Activated CD8-positive, alpha-beta memory T cell treated with anti-CD3 and anti-CD28 coated beads for 36 hours (primary cell): ENCODE measurements around the gene CCNK. TPM values are rescaled to one million over a fixed set of nuclear protein-coding genes. Genes with fewer than 3 reads are reported as not detected.

Experiments used
- CTCF ChIA-PET: fragments of 350-600 bp; sonication (Branson Sonifier 250); formaldehyde crosslinking; loops from one replicate; lab custom pipeline; 2021; ENCODE audit warnings: antibody characterized with exemption; lab: Charles Lee
- POLR2A ChIA-PET: fragments of 350-600 bp; sonication (Branson Sonifier 250); formaldehyde crosslinking; loops from one replicate; lab custom pipeline; 2021; ENCODE audit warnings: antibody characterized with exemption; lab: Charles Lee
- total RNA-seq, 2 experiments: library from RNA; stranded (reverse); gene quantifications; one replicate each; pipeline ENCODE4 v1.2.3, GENCODE V29; 2021

Gene CCNK
- total RNA-seq, 2 experiments from 2014 or later: 109 to 111 TPM

DNA sequence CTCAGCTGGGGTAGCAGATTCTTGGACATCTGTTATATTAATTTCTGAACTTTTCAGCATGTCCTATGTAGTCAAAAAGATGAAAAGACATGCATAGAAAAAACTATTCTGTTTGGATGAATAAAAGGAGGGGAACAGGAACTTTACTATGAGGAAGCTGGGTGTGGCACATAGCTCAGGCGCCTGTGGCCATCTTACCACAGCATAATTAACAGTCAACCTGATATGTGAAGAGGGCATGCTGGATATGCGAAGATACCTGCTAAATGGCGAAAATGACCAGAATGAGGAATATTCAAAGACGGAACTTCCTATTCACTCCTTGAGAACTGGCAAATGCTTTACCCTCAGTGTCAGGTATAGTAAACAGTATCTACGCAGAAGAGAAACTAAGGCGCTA, 19.0 kb upstream of the CCNK start:
- ChIA-PET POLR2A (no interaction called here), CTCF (no interaction called here)

DNA sequence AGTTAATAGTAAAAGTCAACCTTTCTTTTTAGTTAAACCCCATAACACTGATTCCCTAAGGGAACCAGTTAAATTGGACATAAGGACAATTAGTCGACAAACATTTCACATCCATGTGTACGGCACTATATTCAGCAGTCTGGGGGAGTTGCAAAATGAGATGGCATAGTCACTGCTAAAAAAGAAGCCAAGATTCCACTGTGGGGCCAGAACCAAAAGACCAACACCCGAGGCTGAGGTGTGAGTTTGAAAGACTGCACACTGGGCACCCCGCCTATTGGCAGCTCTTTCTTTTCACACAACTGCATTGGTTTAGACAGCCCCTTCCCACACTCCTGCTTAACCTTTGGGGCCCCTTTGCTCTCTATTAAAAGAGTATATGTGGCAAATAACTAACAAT, 17.2 kb upstream of the CCNK start:
- CTCF ChIA-PET: no interaction called here
- POLR2A ChIA-PET: no interaction called here

DNA sequence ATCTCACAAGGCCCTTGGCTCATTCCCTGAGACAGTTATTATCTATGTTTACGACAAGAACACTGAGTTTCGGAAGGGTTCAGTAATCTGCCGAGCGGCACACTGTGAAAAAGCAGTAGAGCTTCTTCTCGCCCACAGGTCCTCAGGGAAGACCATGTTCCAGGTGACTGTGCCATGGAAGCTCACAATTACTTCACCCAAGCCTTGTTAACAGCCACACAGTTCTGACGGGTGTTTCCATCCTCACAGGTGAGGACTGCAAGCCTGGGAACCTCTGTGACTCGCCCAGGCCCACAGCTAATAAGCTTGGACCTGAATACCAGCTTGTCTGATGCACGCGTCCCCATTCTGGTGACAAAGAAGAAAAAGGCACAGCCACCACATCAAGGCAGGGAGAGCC, 15.9 kb upstream of the CCNK start:
- ChIA-PET CTCF (no interaction called here), POLR2A (no interaction called here)

DNA sequence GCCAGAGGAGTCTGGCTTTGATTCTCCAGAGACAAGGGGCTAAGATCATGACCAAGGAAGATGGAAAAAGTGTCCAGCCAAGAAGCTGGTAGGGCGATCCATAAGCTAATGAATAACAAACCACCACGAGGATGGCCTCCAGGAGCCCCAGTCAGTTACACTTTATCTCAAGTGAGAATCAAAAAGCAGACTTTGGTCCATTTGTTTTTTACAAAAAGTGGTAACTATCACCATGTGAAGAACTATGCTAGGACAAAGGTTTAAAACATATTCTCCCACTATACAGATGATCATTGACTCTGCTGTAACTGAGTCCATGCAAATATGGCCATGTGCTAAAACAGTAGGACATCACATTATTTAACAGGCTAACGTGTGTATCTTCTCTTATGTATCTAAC, 14.5 kb upstream of the CCNK start:
- ChIA-PET CTCF (interaction anchor here (0.9 kb wide), 1 partner anchor 78 kb away, joined by 3 read pairs; no protein-coding TSS in a partner anchor), POLR2A (no interaction called here)

DNA sequence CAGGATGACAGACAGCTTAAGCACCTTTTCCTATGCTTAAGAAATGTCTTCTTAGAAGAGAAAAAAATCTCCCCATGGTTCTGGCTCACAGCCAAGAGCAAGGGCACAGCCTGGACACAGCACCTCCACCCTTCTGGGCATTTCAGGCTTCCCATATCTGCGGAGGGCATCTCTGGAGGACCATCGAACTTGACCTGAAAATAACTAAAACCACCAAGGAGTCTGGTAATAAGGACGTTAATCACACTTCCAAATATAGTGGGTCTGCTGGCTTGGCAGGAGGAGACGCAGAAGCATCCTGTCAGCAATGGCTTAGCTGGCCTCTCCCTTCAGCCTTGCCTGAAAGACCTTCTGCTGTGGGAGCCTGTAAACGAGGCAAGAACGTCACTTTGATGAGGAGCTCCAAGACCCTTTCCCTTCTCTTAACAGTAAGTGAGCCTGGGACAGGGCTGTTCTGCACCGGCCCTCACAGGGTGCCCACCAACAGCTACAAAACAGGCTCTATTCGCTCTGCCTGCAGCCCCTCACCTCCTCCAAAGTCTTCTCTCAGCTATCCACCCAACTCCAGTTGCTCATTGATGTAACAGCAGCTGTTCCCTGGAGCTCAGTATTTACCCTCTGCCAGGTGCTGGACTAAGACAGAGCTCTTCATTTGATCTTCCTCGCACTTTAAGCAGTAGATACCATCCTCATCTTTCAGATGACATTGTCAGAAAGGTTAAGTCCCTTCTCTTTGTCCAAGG, 13.7 kb upstream of the CCNK start:
- ChIA-PET POLR2A (interaction anchor here (0.6 to 0.7 kb wide), 2 partner anchors 62 to 193 kb away, joined by 5 to 19 read pairs; no protein-coding TSS in a partner anchor), CTCF (no interaction called here)

DNA sequence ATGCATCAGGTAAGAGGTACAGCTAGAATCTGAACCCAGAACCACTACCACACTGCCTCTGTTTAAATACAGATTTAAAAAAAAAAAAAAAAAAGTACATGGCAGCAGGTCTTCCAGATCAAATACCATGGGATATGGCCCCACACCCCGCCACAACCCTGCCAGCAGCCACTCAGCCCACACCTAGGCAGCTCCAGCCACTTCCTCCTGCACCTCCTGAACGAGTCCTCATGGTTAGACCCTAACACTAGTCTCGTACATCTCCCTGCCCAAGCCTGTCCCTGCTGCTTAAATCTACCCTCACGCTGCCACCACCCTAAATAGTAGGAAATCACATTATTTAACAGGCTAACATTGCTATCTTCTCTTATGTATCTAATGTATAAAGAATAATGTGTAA, 13.1 kb upstream of the CCNK start:
- ChIA-PET CTCF (no interaction called here), POLR2A (interaction anchor here (0.7 kb wide), 2 partner anchors 61 to 462 kb away, joined by 5 to 6 read pairs; no protein-coding TSS in a partner anchor)

DNA sequence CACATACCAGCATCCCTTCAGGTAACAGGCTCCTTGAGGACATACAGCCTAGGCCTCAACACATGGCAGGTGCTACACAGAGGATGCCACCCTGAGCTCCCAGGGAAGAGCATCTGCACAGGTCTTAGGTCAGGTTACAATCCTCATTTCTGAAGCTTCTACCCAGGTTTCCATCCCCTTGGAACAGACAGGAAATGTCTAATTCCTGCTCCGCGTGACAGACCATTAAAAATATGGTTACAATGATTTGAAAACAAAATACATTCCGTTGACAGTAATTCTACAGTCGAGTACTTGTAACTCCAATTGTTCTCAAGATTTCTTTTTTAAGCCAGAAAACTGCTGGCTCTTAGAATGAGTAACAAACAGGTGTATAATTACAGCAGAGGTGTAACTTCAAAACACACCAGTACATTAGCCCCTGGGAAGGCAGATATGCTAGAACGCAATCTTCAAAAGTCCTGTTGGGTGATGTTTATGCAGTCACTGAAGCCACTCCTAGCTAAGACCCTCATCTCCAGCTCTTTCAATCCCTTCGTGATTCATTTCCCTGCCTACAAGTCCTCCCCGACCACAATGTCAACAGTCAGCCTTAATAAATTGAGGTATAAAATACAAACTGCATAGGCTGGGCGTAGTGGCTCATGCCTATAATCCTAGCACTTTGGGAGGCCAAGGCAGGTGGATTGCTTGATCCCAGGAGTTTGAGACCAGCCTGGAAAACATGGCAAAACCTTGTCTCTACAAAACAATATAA, 12.2 kb upstream of the CCNK start:
- ChIA-PET POLR2A (no interaction called here), CTCF (no interaction called here)

DNA sequence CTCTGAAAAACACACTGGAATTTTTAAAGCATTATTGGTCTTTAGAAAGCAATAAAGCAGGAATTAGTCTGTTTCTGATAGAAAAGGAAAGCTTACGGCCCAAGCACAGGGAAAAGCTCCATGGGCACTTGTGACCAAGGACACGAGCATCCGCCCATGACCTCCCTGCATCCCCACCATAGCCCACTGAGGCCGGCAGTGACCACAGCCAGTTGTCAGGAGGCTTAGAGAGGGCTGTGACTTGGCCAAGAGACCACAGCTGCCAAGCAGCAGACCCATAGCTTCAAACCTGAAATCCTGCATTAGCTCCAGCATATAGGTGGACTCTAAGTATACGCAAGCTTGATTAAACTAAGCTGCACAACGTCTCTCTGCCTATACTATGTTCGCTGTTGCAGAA, 9.5 kb upstream of the CCNK start:
- CTCF ChIA-PET: no interaction called here
- POLR2A ChIA-PET: interaction anchor here (0.9 kb wide), 1 partner anchor 9 kb away, joined by 3 read pairs; the partner anchor contains the start of genes CCNK and SETD3

DNA sequence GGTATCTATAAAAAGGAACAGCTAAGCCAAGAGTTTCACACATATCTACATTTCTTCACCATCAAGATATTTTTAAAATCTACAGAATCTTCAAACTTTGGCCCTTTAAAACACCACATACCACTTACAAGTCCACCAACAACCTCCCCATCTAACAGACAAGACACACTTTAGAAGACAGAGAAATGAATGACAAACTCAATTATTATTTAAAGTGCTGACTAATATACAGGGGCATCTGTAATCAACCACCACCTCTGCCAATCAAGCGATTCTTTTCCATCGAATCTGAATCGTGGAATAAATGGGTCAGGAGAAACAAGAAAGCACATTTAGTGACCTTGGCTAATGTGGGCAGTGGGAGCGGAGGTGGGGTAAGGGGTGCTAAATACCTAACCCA, 8.3 kb upstream of the CCNK start:
- ChIA-PET POLR2A (no interaction called here), CTCF (no interaction called here)

DNA sequence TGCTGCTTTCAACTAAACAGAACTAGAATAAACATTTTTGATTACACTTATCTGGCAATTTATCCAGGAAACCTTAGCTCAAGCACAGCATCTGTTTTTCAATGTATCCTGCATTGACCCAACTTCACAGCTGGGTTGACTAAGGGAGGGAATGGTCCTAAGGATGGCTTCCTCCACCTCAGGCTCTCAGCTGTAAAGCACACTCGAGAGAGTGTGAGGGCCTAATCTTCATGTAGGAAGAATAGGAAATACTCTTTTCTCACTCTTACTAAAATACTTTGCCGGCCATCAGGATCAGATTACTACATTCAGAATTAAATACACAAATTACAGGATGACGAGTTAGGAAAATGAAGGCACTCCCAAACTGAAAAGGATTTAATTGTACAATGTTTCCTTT, 7.8 kb upstream of the CCNK start:
- ChIA-PET POLR2A (no interaction called here), CTCF (no interaction called here)

DNA sequence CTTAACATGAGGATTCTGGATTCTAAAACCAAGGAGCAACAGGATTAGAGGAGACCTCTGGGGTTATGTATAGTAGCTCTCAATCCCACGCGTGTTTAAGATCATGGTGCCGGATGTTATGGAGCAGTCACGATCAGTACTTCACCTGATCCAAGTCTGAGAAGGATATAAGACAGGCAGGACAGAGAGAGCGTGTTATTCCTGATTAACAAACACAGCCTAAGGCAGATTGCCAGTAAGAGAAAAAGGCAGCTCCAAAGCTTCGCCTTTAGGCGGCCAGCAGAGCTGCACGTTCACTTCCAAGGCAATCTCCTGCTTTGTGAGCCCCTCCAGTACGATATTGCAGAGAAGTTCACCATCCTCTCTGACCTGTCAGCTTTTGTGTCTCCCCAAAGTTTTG, 6.0 kb upstream of the CCNK start:
- ChIA-PET POLR2A (no interaction called here), CTCF (no interaction called here)

DNA sequence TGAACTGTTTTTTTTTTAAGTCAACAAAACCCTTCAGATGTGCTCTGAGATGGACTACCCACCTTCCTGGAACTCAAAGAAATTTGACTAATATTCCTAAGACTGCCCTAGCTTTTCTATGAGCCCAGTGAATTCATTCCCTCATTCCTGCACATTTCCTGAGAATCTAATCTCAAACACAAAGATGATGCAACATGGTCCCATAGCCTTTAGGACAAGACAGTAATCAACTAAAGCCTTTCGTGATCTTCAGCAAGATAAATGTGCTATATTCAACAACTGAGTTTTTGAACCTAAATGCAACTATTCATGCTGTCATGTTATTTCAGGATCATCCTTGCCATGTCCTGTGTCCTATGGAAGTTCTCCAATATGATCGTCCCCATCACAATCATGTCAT, 5.5 kb upstream of the CCNK start:
- POLR2A ChIA-PET: no interaction called here
- CTCF ChIA-PET: no interaction called here

DNA sequence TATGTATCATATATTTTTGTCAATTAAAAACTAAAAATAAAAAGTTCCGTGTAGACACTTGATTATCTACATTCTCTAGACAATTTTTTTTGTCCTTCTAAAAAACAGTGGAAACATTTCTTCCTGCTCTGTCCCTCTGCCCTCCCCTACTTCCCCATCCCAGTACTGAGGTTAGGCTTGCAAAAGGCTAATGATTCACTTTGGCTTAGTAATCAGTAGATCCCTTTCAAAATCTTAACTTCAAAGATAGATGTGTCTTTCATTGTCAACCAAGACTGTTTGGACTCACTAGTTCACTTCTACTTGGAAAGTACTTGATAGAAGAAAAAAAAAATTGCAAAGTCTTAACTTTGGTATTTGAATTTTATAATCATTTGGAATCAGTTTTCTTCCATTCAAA, 4.3 kb upstream of the CCNK start:
- CTCF ChIA-PET: no interaction called here
- POLR2A ChIA-PET: no interaction called here

DNA sequence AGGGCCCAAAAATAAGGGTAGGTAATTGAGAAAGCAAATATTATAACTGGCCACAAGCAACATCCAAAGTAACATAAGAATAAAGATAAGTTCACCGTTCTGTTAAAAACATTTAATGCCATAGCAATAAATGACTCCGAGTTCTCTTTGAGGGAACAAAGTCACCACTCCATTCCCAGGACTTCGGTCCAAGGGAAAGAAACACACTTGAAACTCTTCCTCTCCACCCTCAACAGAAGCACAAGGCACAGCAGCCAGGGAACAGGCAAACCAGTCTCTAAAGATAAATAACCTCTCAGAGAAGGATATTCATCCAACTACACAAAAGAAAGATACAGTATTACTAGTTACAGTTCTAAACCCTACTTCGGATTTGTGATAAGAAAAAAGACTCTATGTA, 3.1 kb upstream of the CCNK start:
- ChIA-PET CTCF (no interaction called here), POLR2A (no interaction called here)

DNA sequence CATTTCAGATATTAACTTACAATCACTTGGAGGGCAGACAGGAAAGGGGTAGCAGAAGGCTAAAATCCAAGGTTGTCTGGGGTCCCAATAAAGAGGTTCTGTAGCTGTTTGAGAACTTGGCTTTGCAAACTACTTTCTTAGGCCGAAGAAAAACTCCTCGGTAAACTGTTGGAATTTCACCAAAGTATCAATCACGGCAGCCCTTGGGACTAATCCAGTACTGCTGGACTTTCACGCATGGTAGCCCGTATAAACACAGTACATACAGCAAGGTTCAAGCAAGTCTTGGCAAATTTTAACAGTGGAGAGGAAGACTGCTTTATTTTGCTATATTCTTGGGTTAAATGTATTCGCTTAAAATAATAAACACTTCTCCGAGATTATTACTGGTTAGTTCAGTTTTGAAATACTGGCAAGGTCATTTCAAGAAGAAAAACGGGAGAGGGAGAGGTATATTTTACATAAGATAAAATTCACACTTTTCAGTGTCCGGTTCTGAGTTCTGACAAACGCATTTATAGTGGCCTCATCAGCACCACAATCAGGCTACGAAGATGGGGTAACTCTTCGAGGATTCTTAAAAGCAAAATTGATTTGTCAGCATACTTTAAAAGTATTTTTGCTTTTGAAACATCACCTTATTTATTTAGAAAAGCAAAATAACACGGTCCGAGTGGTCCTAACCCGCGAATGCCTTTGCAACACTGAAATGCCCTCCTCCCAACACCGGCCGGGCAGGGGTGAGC, 1.9 kb upstream of the CCNK start:
- ChIA-PET POLR2A (interaction anchor here (2.4 kb wide), 1 partner anchor 125 kb away, joined by 16 read pairs; the partner anchor contains the start of gene CCDC85C), CTCF (interaction anchor here (0.9 kb wide), 1 partner anchor 43 kb away, joined by 3 read pairs; no protein-coding TSS in a partner anchor)

DNA sequence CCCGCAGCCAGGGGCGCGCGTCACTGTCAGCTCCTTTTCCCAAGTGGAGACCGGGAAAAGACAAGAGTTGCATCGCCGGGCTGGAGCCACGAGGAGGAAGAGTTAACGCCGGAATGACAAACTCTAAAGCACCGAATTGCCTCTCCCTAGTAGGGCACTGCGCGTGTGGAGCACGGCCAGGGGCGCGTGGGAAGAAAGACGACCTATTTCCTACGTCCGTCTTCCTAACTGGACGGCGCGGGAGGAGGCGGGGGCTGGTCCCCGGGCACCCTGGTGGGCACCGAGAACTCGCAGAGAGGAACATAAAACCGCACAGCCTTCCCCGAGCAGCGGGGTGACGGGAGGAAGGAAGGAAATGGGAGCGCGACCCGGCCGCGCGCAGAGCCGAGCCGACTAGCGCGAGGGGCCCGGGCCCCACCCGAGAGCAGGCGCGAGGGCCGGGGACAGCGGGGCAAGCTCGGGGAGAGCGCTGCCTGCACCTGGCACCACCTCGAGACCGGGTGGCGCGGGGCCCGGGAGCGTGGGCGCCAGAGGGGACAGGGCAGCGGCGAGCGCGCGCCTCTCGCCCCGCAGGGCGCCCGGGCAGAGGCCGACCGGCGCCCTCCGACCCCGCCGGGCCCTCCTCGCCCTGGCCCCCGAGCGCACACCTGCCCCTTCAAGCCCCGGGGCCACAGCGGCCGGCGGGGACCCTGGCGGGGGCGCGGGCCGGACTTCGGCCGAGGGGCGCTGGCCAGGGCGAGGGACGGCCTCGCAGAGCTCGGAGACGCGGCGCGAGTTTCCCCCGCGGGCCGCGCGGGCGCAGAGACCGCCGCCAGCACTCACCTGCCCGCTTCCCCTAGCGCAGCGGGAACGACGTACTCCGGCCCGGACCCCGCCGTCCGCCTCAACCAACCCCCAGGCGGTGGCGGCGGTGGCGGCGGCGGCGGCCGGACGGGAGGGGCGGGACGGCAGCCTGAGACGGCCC, 1.0 kb upstream of the CCNK start, which contains the start of gene SETD3:
Gene SETD3 (minus strand): TSS at position 954 of the 964 bp plus-strand sequence. CDS start 15,054 bp downstream, outside the sequence.
- POLR2A ChIA-PET: interaction anchor here (0.6 to 2.4 kb wide), 10 partner anchors 9 to 625 kb away, joined by 3 to 16 read pairs (median 3); partner anchors contain the start of genes BCL11B, CCDC85C and CYP46A1
- CTCF ChIA-PET: interaction anchor here (1.2 kb wide), 1 partner anchor 10 kb away, joined by 3 read pairs; no protein-coding TSS in a partner anchor

DNA sequence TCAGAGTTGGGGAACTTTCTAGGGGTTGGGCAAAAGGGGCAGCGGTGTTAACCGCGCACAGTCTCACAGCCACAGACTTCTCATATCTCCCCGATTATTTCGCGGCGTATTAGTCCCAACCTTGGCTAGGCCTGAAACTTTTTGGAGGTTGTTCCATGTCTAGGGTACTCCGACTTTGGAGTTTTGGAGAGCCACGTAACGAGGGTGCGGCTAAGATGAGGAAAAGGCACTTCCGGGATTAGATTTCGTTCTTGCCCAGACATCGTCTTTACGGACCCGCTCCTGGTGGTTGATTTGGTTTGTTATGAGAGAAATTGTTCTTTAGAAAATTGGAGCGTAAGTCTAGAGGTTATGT, 513 bp downstream of the CCNK start:
- ChIA-PET CTCF (interaction anchor here (1.0 to 1.2 kb wide), 2 partner anchors 8 to 66 kb away, joined by 3 to 4 read pairs; no protein-coding TSS in a partner anchor), POLR2A (interaction anchor here (0.6 to 2.4 kb wide), 6 partner anchors 10 to 489 kb away, joined by 3 to 16 read pairs (median 3); partner anchors contain the start of genes BCL11B, CCDC85C and CYP46A1)

DNA sequence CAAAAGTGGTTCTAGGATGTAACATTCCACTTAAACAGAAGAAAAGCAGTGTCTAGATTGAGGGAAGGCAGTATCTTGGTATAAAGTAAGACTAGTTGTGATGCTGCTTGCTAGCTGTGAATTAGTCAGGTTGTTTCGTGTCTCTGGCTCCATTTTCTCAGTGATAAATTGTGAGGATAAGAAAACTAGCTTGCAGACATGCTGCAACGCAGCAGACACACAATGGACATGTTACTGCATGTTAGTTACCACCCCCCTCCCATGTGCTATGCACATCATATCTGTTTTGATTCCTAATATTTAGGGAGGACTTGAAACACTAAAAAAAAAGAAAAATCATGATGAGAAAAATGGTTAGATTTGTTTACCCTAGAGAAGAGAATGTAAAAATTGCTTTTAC, 2.9 kb downstream of the CCNK start:
- ChIA-PET POLR2A (no interaction called here), CTCF (no interaction called here)
